ENCODE data around the gene PHF13. TPM values are rescaled to one million over a fixed set of nuclear protein-coding genes. Genes with fewer than 3 reads are reported as not detected.

PHF13 gene
- total and polyA plus RNA-seq, 9 of the 15 experiments (the other 6 are each of a cell fraction or from before 2014, with no cell fraction given), result 1.8 to 36.1 (median 11.7) TPM

DNA sequence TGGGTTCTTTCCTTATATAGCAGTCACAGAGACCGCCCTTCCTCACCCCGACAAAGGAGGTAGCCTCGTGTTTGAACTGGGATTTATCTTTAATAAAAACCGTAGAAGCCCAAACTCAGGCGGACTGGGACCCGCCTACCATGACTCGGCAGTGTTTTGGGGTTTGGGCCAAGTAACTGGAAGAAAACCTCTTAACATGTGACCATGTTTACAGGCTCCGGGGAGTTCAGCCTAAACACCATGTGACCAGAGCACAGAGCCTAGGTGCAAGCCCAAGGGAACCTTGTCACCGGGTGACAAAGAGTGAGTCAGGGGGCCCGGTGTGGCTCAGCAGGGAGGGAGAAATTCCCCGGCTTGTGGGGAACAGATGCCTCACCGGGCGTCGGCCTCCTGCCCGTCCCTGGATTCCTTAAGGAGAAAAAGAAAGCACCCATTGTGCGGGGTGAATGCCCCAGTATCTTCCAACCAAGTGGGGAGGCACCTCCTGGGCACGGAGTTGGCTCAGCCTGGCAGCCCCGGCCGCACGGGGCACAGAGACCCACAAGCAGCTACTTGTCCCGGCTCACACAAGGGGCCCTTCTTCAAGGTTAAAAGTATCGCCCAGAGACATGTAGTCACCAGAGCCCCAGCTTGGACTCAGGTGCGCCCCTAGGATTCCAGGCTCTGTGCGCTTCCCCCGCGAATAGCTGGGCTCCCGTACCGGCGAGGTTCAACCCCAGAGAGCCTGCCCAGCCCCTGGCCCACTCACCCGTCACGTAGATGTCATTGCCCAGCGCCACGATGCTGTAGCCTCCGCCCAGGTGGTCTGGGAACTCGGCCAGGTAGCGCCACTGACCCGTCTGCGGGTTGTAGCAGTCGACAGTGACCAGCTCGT is 12.2 kb upstream of the PHF13 start (continued):
- TF ChIP-seq GTF2A2 (tag; IDR thresholded peaks at IDR 0.05), result 0 out of 2 replicates have a peak, but pooled peaks have one; percentile 3
- peak; percentile 67 to 84 for TF ChIP-seq FOXA3 (CRISPR knock-in tag; conservative IDR thresholded peaks at IDR 0.05 in 1 of 2, IDR thresholded peaks at IDR 0.05 in 1 of 2)
- no peak for TF ChIP-seq NCOR1 (IDR thresholded peaks at IDR 0.05)
- TF ChIP-seq, protein P1, sequence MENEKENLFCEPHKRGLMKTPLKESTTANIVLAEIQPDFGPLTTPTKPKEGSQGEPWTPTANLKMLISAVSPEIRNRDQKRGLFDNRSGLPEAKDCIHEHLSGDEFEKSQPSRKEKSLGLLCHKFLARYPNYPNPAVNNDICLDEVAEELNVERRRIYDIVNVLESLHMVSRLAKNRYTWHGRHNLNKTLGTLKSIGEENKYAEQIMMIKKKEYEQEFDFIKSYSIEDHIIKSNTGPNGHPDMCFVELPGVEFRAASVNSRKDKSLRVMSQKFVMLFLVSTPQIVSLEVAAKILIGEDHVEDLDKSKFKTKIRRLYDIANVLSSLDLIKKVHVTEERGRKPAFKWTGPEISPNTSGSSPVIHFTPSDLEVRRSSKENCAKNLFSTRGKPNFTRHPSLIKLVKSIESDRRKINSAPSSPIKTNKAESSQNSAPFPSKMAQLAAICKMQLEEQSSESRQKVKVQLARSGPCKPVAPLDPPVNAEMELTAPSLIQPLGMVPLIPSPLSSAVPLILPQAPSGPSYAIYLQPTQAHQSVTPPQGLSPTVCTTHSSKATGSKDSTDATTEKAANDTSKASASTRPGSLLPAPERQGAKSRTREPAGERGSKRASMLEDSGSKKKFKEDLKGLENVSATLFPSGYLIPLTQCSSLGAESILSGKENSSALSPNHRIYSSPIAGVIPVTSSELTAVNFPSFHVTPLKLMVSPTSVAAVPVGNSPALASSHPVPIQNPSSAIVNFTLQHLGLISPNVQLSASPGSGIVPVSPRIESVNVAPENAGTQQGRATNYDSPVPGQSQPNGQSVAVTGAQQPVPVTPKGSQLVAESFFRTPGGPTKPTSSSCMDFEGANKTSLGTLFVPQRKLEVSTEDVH (IDR thresholded peaks at IDR 0.05; ENCODE audit: low read depth, partially characterized antibody), result no peak
- TF ChIP-seq MTF1 (CRISPR knock-in tag; IDR thresholded peaks at IDR 0.05; ENCODE audit: borderline replicate concordance), result no peak
- peak; percentile 56 for TF ChIP-seq RBFOX2 (IDR thresholded peaks at IDR 0.05; ENCODE audit: low read depth, low read length)
- TF ChIP-seq ZNF253 (CRISPR knock-in tag; conservative IDR thresholded peaks at IDR 0.05), result no peak
- TF ChIP-seq MGA (IDR thresholded peaks at IDR 0.05), result no peak; the same call in 1 of the 2 replicates
- TF ChIP-seq HLTF (IDR thresholded peaks at IDR 0.05), result 0 out of 2 replicates have a peak, but pooled peaks have one; percentile 13
- no peak for TF ChIP-seq U2AF1 (optimal IDR thresholded peaks at IDR 0.05; ENCODE audit: low read depth, low read length)
- TF ChIP-seq TEAD4 (IDR thresholded peaks at IDR 0.05; ENCODE audit: low read length), result no peak
- TF ChIP-seq TEAD4 (CRISPR knock-in tag; IDR thresholded peaks at IDR 0.05; ENCODE audit: borderline replicate concordance), result no peak
- no peak for TF ChIP-seq BRD4 (IDR thresholded peaks at IDR 0.05)

Measured in K562 (cell line).